ENCODE data around the gene MBP.

MBP gene

GRCh38 chr18:77110400-77110799, 22.2 kb downstream of the MBP start:
- no peak for DNase-seq (ENCODE audit: low read depth, low spot score)
- H3K9ac ChIP-seq (ENCODE audit: insufficient read length) = no peak overlapping the region
- no peak for TF ChIP-seq FOXP2 (optimal IDR thresholded peaks at IDR 0.05; ENCODE audit: control extremely low read depth, extremely low read length, insufficient read depth)
- no peak for TF ChIP-seq EZH2 (IDR thresholded peaks at IDR 0.05)
- TF ChIP-seq POLR2AphosphoS5 (IDR thresholded peaks at IDR 0.05; ENCODE audit: borderline replicate concordance, low read depth, low read length) = no peak

DNA sequence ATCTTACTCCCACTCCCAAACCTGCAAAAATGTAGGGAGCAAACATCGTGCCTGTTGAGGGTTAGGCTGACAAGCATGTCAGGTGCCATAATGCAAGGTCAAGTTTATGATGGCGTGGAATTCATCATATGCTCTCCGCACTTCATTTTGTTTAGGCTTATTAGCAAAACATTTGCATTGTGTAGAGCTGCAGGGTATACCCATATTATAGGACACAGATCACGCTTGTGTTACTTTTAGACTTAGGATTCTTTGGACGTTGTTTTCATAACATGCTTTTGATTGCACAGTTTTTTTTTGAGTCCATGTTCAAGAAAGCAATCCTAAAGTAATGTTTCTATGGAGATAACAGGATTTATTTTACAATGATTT, 22.9 kb downstream of the MBP start:
- Histone ChIP-seq H3K4me3 (no peak overlapping the region), H3K9ac (ENCODE audit: insufficient read length) (no peak overlapping the region), H3K9me3 (ENCODE audit: low read depth, low read length) (no peaks in the 10 kb centered on the region), H3K36me3 (ENCODE audit: insufficient read depth, low read length) (no peaks in the 10 kb centered on the region), H3K27ac (no peak overlapping the region)
- no peak for TF ChIP-seq EZH2 (IDR thresholded peaks at IDR 0.05)
- TF ChIP-seq POLR2AphosphoS5 (IDR thresholded peaks at IDR 0.05; ENCODE audit: borderline replicate concordance, low read depth, low read length) = no peak
- TF ChIP-seq FOXP2 (optimal IDR thresholded peaks at IDR 0.05; ENCODE audit: control extremely low read depth, extremely low read length, insufficient read depth) = no peak
- no peak for DNase-seq (ENCODE audit: low read depth, low spot score)

More at GRCh38 chr18:77110400-77110799, 22.2 kb downstream of the MBP start:
- Histone ChIP-seq H3K36me3 (ENCODE audit: insufficient read depth, low read length) (no peaks in the 10 kb centered on the region), H3K27ac (no peak overlapping the region), H3K9me3 (ENCODE audit: low read depth, low read length) (no peaks in the 10 kb centered on the region), H3K4me3 (no peak overlapping the region)

GRCh38 chr18:77108821-77109647, 23.5 kb downstream of the MBP start:
- no peak for TF ChIP-seq FOXP2 (optimal IDR thresholded peaks at IDR 0.05; ENCODE audit: control extremely low read depth, extremely low read length, insufficient read depth)
- TF ChIP-seq EZH2 (IDR thresholded peaks at IDR 0.05) = no peak
- no peak for TF ChIP-seq POLR2AphosphoS5 (IDR thresholded peaks at IDR 0.05; ENCODE audit: borderline replicate concordance, low read depth, low read length)
- Histone ChIP-seq H3K9ac (ENCODE audit: insufficient read length) (no peak overlapping the region), H3K36me3 (ENCODE audit: insufficient read depth, low read length) (no peaks in the 10 kb centered on the region), H3K4me3 (no peak overlapping the region), H3K9me3 (ENCODE audit: low read depth, low read length) (no peaks in the 10 kb centered on the region), H3K27ac (no peak overlapping the region)
- DNase-seq (ENCODE audit: low read depth, low spot score) = no peak

- H3K27ac ChIP-seq = no peak overlapping the region
- TF ChIP-seq EZH2 (IDR thresholded peaks at IDR 0.05) (no peak), POLR2AphosphoS5 (IDR thresholded peaks at IDR 0.05; ENCODE audit: borderline replicate concordance, low read depth, low read length) (no peak), FOXP2 (optimal IDR thresholded peaks at IDR 0.05; ENCODE audit: control extremely low read depth, extremely low read length, insufficient read depth) (no peak)
These were observed 24.4 kb downstream of the MBP start for GRCh38 chr18:77108001-77108692.

DNA sequence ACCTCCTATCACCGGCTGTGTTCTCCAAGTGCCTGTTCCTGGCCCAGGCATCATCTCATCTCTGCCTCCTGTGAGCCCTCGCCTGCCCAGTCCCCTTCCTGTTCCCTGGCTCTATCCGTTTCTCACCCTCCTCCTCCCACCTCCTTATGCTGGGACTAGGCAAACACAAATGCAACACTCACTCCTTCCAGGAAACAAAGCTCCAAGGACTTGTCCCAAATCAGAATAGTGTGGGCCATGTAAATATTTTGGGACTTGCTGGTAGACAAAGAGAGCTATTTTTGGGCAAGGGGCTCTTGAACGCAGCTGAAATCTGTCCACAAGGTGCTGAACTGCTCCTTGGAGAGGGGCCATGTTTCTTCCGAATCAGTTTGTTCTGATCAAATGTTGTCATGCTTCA, 25.3 kb downstream of the MBP start:
- no peak for TF ChIP-seq EZH2 (IDR thresholded peaks at IDR 0.05)
- no peak for TF ChIP-seq POLR2AphosphoS5 (IDR thresholded peaks at IDR 0.05; ENCODE audit: borderline replicate concordance, low read depth, low read length)
- no peak for TF ChIP-seq FOXP2 (optimal IDR thresholded peaks at IDR 0.05; ENCODE audit: control extremely low read depth, extremely low read length, insufficient read depth)
- Histone ChIP-seq H3K9me3 (ENCODE audit: low read depth, low read length) (no peaks in the 10 kb centered on the region), H3K4me3 (no peak overlapping the region), H3K9ac (ENCODE audit: insufficient read length) (no peak overlapping the region), H3K36me3 (ENCODE audit: insufficient read depth, low read length) (no peaks in the 10 kb centered on the region), H3K27ac (no peak overlapping the region)
- DNase-seq (ENCODE audit: low read depth, low spot score) = no peak

More at GRCh38 chr18:77108001-77108692, 24.4 kb downstream of the MBP start:
- no peak overlapping the region for H3K9ac ChIP-seq (ENCODE audit: insufficient read length)
- no peaks in the 10 kb centered on the region for H3K9me3 ChIP-seq (ENCODE audit: low read depth, low read length)
- no peaks in the 10 kb centered on the region for H3K36me3 ChIP-seq (ENCODE audit: insufficient read depth, low read length)
- no peak for DNase-seq (ENCODE audit: low read depth, low spot score)
- no peak overlapping the region for H3K4me3 ChIP-seq

DNA sequence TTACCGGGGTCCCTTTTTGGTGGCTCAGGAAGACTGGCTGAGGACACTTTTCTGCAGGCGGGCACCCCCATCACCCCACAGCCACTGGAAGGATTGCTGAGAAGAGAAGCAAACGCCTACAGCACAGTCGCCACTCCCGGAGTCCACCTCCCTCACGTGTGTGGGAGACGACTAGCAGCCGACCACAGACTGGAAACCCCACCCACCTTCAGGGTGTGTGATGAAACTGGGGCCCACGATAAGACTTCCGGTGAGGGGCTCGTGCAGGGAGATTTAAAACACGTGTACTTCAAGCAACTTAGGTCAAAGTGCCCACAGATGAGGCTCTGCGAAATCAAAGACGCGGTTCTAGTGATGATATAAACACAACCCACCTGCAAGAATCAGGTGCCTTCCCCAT, 26.3 kb downstream of the MBP start:
- Histone ChIP-seq H3K9ac (ENCODE audit: insufficient read length) (no peak overlapping the region), H3K27ac (no peak overlapping the region), H3K9me3 (ENCODE audit: low read depth, low read length) (no peaks in the 10 kb centered on the region), H3K36me3 (ENCODE audit: insufficient read depth, low read length) (no peaks in the 10 kb centered on the region), H3K4me3 (no peak overlapping the region)
- no peak for DNase-seq (ENCODE audit: low read depth, low spot score)
- TF ChIP-seq FOXP2 (optimal IDR thresholded peaks at IDR 0.05; ENCODE audit: control extremely low read depth, extremely low read length, insufficient read depth) (no peak), POLR2AphosphoS5 (IDR thresholded peaks at IDR 0.05; ENCODE audit: borderline replicate concordance, low read depth, low read length) (no peak), EZH2 (IDR thresholded peaks at IDR 0.05) (no peak)

GRCh38 chr18:77105680-77106079, 26.9 kb downstream of the MBP start:
- Histone ChIP-seq H3K9ac (ENCODE audit: insufficient read length) (no peak overlapping the region), H3K36me3 (ENCODE audit: insufficient read depth, low read length) (no peaks in the 10 kb centered on the region), H3K4me3 (no peak overlapping the region), H3K27ac (no peak overlapping the region), H3K9me3 (ENCODE audit: low read depth, low read length) (no peaks in the 10 kb centered on the region)
- TF ChIP-seq EZH2 (IDR thresholded peaks at IDR 0.05) = no peak
- TF ChIP-seq POLR2AphosphoS5 (IDR thresholded peaks at IDR 0.05; ENCODE audit: borderline replicate concordance, low read depth, low read length) = no peak
- no peak for TF ChIP-seq FOXP2 (optimal IDR thresholded peaks at IDR 0.05; ENCODE audit: control extremely low read depth, extremely low read length, insufficient read depth)
- no peak for DNase-seq (ENCODE audit: low read depth, low spot score)

DNA sequence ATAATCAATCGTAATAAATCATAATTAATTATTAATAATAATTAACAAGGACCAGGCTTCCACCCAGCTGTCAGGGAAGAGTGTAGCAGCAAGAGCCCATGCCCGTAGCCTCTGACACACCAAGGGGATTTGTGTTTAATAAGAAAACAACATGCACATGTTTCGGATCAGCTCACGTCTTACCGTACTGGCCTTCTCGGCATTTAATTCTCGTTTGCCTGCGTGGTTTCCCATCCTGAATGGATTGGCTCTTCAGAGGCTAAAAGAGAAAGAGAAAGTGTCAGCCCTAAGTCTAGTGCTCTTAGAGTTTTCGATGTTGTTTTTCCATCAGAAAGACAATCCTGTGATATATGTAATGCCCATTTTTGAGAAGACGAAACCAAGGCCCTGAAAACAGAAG, 27.6 kb downstream of the MBP start:
- Histone ChIP-seq H3K36me3 (ENCODE audit: insufficient read depth, low read length) (no peaks in the 10 kb centered on the region), H3K9ac (ENCODE audit: insufficient read length) (no peak overlapping the region), H3K9me3 (ENCODE audit: low read depth, low read length) (no peaks in the 10 kb centered on the region), H3K4me3 (no peak overlapping the region), H3K27ac (no peak overlapping the region)
- DNase-seq (ENCODE audit: low read depth, low spot score) = no peak
- TF ChIP-seq FOXP2 (optimal IDR thresholded peaks at IDR 0.05; ENCODE audit: control extremely low read depth, extremely low read length, insufficient read depth) (no peak), POLR2AphosphoS5 (IDR thresholded peaks at IDR 0.05; ENCODE audit: borderline replicate concordance, low read depth, low read length) (no peak), EZH2 (IDR thresholded peaks at IDR 0.05) (no peak)
